NCI-H345 treated with DMSO at 0.1 percent for 48 hours (cell line): ENCODE results near the gene UNCX.
"Not testable (repeated sequence)": the region's sequence is repeated elsewhere in the genome, so short reads cannot be mapped to it uniquely, and the experiment has no call there.

Experiments used
- DNase-seq: peaks from one replicate; lab custom pipeline; 2025; ENCODE audit not compliant: unreplicated experiment; lab: John Stamatoyannopoulos, UW

UNCX gene

GRCh38 chr7:1255080-1255816 lies 22.6 kb downstream of the UNCX start:
- DNase-seq: no peak

- DNase-seq: no peak
These were observed 23.2 kb downstream of the UNCX start for GRCh38 chr7:1255817-1256340.

GRCh38 chr7:1256621-1257020 lies 23.9 kb downstream of the UNCX start:
- no peak for DNase-seq

GRCh38 chr7:1257221-1257620 lies 24.5 kb downstream of the UNCX start:
- DNase-seq: no peak

GRCh38 chr7:1257863-1258262 lies 25.2 kb downstream of the UNCX start:
- DNase-seq: no peak

- DNase-seq: no peak
These were observed 27.1 kb downstream of the UNCX start for GRCh38 chr7:1259621-1260243.

- DNase-seq: no peak
These were observed 27.6 kb downstream of the UNCX start for GRCh38 chr7:1260244-1260635.

GRCh38 chr7:1261036-1261435 lies 28.4 kb downstream of the UNCX start:
- DNase-seq: not testable (repeated sequence)

- DNase-seq: no peak
These were observed 29.8 kb downstream of the UNCX start for GRCh38 chr7:1262441-1262840.

- DNase-seq: no peak
These were observed 30.8 kb downstream of the UNCX start for GRCh38 chr7:1263391-1263951.

GRCh38 chr7:1264345-1265280 lies 31.9 kb downstream of the UNCX start:
- no peak for DNase-seq

- DNase-seq: no peak
These were observed 34.6 kb downstream of the UNCX start for GRCh38 chr7:1267016-1267900.

- DNase-seq: no peak
These were observed 35.6 kb downstream of the UNCX start for GRCh38 chr7:1268076-1268815.

GRCh38 chr7:1268866-1269265 lies 36.2 kb downstream of the UNCX start:
- no peak for DNase-seq

GRCh38 chr7:1269336-1269890 lies 36.7 kb downstream of the UNCX start:
- no peak for DNase-seq

GRCh38 chr7:1270181-1270580 lies 37.5 kb downstream of the UNCX start:
- no peak for DNase-seq

- no peak for DNase-seq
These were observed 38.4 kb downstream of the UNCX start for GRCh38 chr7:1271046-1271445.

- DNase-seq: no peak
These were observed 39.0 kb downstream of the UNCX start for GRCh38 chr7:1271656-1272055.

GRCh38 chr7:1272136-1272535 lies 39.5 kb downstream of the UNCX start:
- DNase-seq: not testable (repeated sequence)
